ENCODE measurements around the gene SLC4A2. TPM values are rescaled to one million over a fixed set of nuclear protein-coding genes. Genes with fewer than 3 reads are reported as not detected.
A peak's percentile ranks its signal among the peaks of the same experiment; 100 is the strongest.

SLC4A2 gene
- total and polyA plus RNA-seq, 2 of the 8 experiments (the other 6 are each of a cell fraction or from before 2014, with no cell fraction given) = 72.6 to 147 TPM

DNA sequence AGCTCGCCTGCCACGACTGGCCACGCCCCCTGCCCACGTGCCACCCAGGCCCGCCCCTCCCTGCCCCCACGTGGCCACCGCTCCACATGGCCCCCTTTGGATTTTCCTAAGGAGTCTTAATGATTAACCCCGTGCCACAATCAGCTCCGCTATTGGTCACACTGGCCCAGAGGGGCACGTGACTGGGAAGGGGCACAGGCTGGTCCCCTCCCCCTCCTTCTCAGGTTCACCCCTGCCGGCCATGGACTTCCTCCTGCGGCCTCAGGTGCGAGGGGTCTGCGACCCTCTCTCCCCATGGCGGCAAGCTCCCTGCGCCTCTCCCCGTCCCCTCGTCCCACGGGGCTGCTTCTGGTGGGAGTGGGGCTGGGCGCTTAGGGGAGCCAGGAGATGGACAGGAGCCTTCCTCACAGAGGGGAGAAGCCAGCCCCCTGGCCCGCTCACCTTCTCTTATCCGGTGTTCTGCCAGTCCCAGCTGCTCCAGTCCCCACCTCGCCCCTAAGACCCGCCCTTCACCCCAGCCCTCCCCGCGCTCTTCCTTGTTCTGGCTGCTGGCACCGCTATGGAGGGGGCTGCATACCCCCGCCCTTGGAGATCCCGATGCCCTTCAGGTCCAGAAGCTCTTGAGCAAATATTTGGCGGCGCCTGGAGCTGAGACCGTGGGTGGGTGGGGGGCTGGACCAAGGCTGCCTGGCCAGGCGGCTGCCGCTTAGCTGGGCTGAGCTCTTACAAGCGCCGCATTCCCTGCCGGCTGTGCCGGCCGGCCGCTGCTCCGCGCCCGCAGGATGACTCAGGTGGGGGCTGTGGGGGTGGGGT is 3.2 kb downstream of the SLC4A2 start:
- ChIA-PET POLR2A (ENCODE audit: partially characterized antibody) (interaction anchor here (0.7 to 7.9 kb wide), 15 partner anchors 8 to 190 kb away, joined by 3 to 77 read pairs (median 5); partner anchors contain the start of genes ABCB8, AGAP3 and FASTK), CTCF (ENCODE audit: partially characterized antibody) (interaction anchor here (0.9 to 9.7 kb wide), 21 partner anchors 10 to 181 kb away, joined by 3 to 88 read pairs (median 4); partner anchors contain the start of genes ABCB8 and AGAP3)
- 1% methylated on average over 33 of the region's 43 CpGs; no CpG with 5 or more reads in 1 of the 2 experiments for WGBS, 2 experiments (ENCODE audit: extremely low coverage in 1 of 2, insufficient coverage in 1 of 2, insufficient read length in 1 of 2, insufficient replicate concordance in 2 of 2, low coverage in 1 of 2, low lambda C conversion rate in 2 of 2, missing lambda C conversion rate in 1 of 2)
- Histone ChIP-seq H3K27me3 (replicated peaks in 1 of 4; ENCODE audit: control insufficient read depth in 3 of 4, extremely low read depth in 1 of 4, insufficient read depth in 3 of 4, low read length in 3 of 4) (peaks cover 0 to 2% (median 0%) of the 10 kb centered on the region in 4 experiments; a peak in 2 of 7 replicates), H3K18ac (ENCODE audit: extremely low read depth, low read length) (peak overlapping the region; percentile 95), H2AK5ac (ENCODE audit: low read depth, low read length) (no peak overlapping the region; the same call in 1 of the 2 replicates), H3K14ac (ENCODE audit: insufficient read length) (no peak overlapping the region), H3K27ac (ENCODE audit: low read depth, low read length) (peak overlapping the region; percentile 69; the same call in 1 of the 2 replicates), H3K36me3 (ENCODE audit: control insufficient read depth in 2 of 4, insufficient read depth in 4 of 4, low read length in 3 of 4) (peaks cover 3 to 28% (median 14%) of the 10 kb centered on the region in 4 experiments; a peak in 6 of 8 replicates), H3K9ac (replicated peaks in 1 of 4; ENCODE audit: extremely low read depth in 1 of 4, low read depth in 3 of 4, low read length in 3 of 4) (peak overlapping the region in 2 of 4 experiments; percentile 20 to 28; a peak in 2 of 7 replicates), H4K5ac (ENCODE audit: insufficient read length, low read depth, low read length) (peak overlapping the region; percentile 89), H4K91ac (replicated peaks; ENCODE audit: insufficient read length, low read length) (peak overlapping the region; percentile 93), H3K23ac (ENCODE audit: insufficient read length) (no peak overlapping the region), H3K56ac (replicated peaks; ENCODE audit: insufficient read length, low read depth, low read length) (peak overlapping the region; percentile 65), H3K4me1 (replicated peaks in 1 of 4; ENCODE audit: control insufficient read depth in 3 of 4, insufficient read depth in 4 of 4, low read length in 3 of 4) (peaks cover 12 to 37% (median 32%) of the 10 kb centered on the region in 4 experiments), H2BK12ac (ENCODE audit: low read depth, low read length) (peak overlapping the region; percentile 84; the same call in 1 of the 2 replicates), H3K4me3 (ENCODE audit: extremely low read depth in 1 of 4, insufficient read depth in 2 of 4, low read depth in 3 of 4, low read length in 4 of 4) (peak overlapping the region; percentile 36 to 91 (median 46)), H2BK15ac (ENCODE audit: low read length) (no peak overlapping the region), H4K8ac (ENCODE audit: extremely low read depth, insufficient read depth, low read length) (peak overlapping the region; percentile 83; the same call in 1 of the 2 replicates), H4K20me1 (replicated peaks in 1 of 2; ENCODE audit: control insufficient read depth in 1 of 2, insufficient read depth in 2 of 2, low read length in 2 of 2) (peaks cover 5 to 9% of the 10 kb centered on the region in 2 experiments), H2AFZ (ENCODE audit: low read length) (no peak overlapping the region), H3K4me2 (ENCODE audit: insufficient read depth in 1 of 2, low read depth in 2 of 2, low read length in 2 of 2) (peak overlapping the region; percentile 86 to 88), H3K79me1 (ENCODE audit: low read depth, low read length) (peaks cover 6% of the 10 kb centered on the region; the same call in 1 of the 2 replicates), H2BK20ac (ENCODE audit: low read length) (no peak overlapping the region), H3K9me3 (ENCODE audit: insufficient read depth in 2 of 2, low read depth in 1 of 2, low read length in 1 of 2) (no peaks in the 10 kb centered on the region), H3K79me2 (ENCODE audit: control insufficient read depth in 1 of 2, insufficient read depth in 2 of 2, low read length in 2 of 2) (peaks cover 0 to 8% of the 10 kb centered on the region in 2 experiments; a peak in 1 of 4 replicates), H3K4ac (replicated peaks; ENCODE audit: insufficient read length, low read depth, low read length) (no peak overlapping the region), H2BK5ac (ENCODE audit: low read depth, low read length) (peak overlapping the region; percentile 87; the same call in 1 of the 2 replicates), H3K23me2 (ENCODE audit: low read depth, low read length) (peaks cover 25% of the 10 kb centered on the region), H2BK120ac (replicated peaks; ENCODE audit: low read depth, low read length) (no peak overlapping the region)
- FAIRE-seq (no peak), DNase-seq (ENCODE audit: low read depth in 1 of 2, low spot score in 2 of 2) (peak; percentile 92 to 95)
- TF ChIP-seq YY1 (IDR thresholded peaks at IDR 0.05; ENCODE audit: low read depth, low read length) (peak; percentile 46; the same call in 1 of the 2 replicates), TAF1 (IDR thresholded peaks at IDR 0.05; ENCODE audit: low read depth, low read length) (peak; percentile 37; the same call in 1 of the 2 replicates), ASH2L (IDR thresholded peaks at IDR 0.05; ENCODE audit: low read length) (peak; percentile 73), CEBPB (IDR thresholded peaks at IDR 0.05; ENCODE audit: low read depth, low read length) (no peak), MAFK (IDR thresholded peaks at IDR 0.05; ENCODE audit: low read depth, low read length) (no peak), PHF8 (conservative IDR thresholded peaks at IDR 0.05; ENCODE audit: low read depth, low read length) (no peak; the same call in 1 of the 2 replicates), JUN (IDR thresholded peaks at IDR 0.05; ENCODE audit: low read depth, low read length) (no peak), TAF7 (optimal IDR thresholded peaks at IDR 0.05; ENCODE audit: borderline replicate concordance, low read depth, low read length) (no peak), RFX5 (IDR thresholded peaks at IDR 0.05; ENCODE audit: borderline replicate concordance, low read depth, low read length) (no peak), SIRT6 (IDR thresholded peaks at IDR 0.05; ENCODE audit: low read length) (no peak)
- TF ChIP-seq, protein P1, sequence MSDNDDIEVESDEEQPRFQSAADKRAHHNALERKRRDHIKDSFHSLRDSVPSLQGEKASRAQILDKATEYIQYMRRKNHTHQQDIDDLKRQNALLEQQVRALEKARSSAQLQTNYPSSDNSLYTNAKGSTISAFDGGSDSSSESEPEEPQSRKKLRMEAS (IDR thresholded peaks at IDR 0.05) = peak; percentile 97

Measured in H1 (cell line).